ENCODE results near the gene GFAP. TPM values are rescaled to one million over a fixed set of nuclear protein-coding genes. Genes with fewer than 3 reads are reported as not detected.
"Not testable (repeated sequence)": the region's sequence is repeated elsewhere in the genome, so short reads cannot be mapped to it uniquely, and the experiment has no call there.

The GFAP gene
- total and polyA plus RNA-seq, 4 experiments from 2014 or later, result 0.16 TPM; not detected in 3

DNA sequence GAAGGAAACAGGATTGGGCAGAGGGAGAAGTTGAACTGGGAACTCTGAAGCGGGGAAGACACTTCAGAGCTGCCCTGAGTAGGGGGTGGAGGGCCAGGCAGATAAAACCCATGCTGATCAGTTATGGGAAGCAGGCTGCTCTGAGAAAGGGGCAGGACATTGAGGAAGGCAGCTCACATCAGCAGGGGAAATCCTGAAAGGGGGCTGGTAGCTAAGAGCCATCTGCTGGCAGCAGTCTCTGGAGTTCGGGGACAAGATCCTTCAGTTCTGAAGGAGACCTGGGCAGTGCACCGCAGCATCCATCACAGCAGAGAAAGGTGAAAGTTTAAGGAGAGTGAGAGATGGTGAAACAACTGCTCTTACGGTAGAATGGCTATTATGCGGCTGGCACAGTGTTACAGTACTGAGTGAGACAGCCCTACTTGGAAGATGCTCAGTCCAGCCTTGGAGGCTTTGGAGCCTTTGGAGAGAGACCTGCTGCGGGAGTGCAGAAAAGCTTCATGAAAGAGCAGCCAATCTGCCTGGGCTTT is 37.7 kb upstream of the GFAP start:
- H3K36me3 ChIP-seq (ENCODE audit: insufficient read depth, low read length), result no peaks in the 10 kb centered on the region
- H3K4me1 ChIP-seq (ENCODE audit: insufficient read depth, low read length), result peaks cover 6% of the 10 kb centered on the region
- H3K27me3 ChIP-seq (ENCODE audit: insufficient read depth, low read length), result no peaks in the 10 kb centered on the region
- H3K4me3 ChIP-seq (ENCODE audit: low read length in 2 of 2), result no peak overlapping the region
- Mint-ChIP-seq H3K4me1 (peaks cover 0 to 9% (median 6%) of the 10 kb centered on the region in 4 donors), H3K36me3 (no peaks in the 10 kb centered on the region), H3K4me3 (no peak overlapping the region), H3K9me3 (no peaks in the 10 kb centered on the region), H3K27ac (peak overlapping the region in 1 of 7 donors; percentile 56), H3K27me3 (peaks cover 4 to 14% of the 10 kb centered on the region in 2 donors)
- ChIA-PET CTCF (ENCODE audit: partially characterized antibody) (no interaction called here), POLR2A (ENCODE audit: partially characterized antibody) (no interaction called here)
- H3K27ac ChIP-seq (ENCODE audit: low read depth, low read length), result no peak overlapping the region
- no peak for DNase-seq
- intact Hi-C loops (cut with micrococcal nuclease), result no loop called here
- H3K9me3 ChIP-seq (ENCODE audit: control insufficient read depth in 1 of 2, low read length in 2 of 2), result no peaks in the 10 kb centered on the region

DNA sequence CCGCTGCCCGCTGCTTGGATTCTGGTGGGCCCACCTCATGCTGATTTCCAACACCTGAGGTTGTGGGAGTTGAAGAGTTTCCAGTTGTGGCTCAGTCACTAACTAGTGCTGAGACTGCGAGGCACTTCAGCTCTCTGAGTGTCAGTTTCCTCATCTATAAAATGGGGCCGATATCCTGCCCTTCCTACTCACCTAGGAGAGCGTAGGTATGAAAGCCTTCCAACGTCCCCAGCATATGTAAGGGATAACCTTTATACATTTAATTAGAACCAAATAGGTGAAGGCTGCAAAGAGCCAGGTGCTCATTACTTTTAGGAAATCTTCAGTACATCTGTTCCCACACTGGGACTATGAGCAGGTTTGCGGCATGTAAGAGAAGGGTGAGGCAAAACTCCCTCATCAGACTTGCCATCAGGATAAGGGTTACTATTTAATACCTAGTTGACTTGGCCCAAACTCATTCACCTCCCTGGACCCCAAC is 33.1 kb upstream of the GFAP start:
- peaks cover 3 to 23% (median 14%) of the 10 kb centered on the region in 4 donors for H3K4me1 Mint-ChIP-seq
- intact Hi-C loops (cut with micrococcal nuclease), result loop anchor here (10.0 kb wide), 1 partner anchor 66 kb away; no protein-coding TSS in a partner anchor
- peak overlapping the region; percentile 66 to 98 (median 96) for H3K27ac Mint-ChIP-seq
- POLR2A ChIA-PET (ENCODE audit: partially characterized antibody), result no interaction called here
- H3K27me3 ChIP-seq (ENCODE audit: insufficient read depth, low read length), result no peaks in the 10 kb centered on the region
- H3K27me3 Mint-ChIP-seq, result no peaks in the 10 kb centered on the region
- peak overlapping the region; percentile 55 for H3K27ac ChIP-seq (ENCODE audit: low read depth, low read length)
- H3K9me3 ChIP-seq (ENCODE audit: control insufficient read depth in 1 of 2, low read length in 2 of 2), result no peaks in the 10 kb centered on the region
- peaks cover 19% of the 10 kb centered on the region for H3K4me1 ChIP-seq (ENCODE audit: insufficient read depth, low read length)
- no peaks in the 10 kb centered on the region for H3K9me3 Mint-ChIP-seq
- H3K36me3 Mint-ChIP-seq, result peaks cover 0 to 2% of the 10 kb centered on the region in 2 donors
- peak overlapping the region; percentile 74 to 80 for H3K4me3 ChIP-seq (ENCODE audit: low read length in 2 of 2)
- H3K36me3 ChIP-seq (ENCODE audit: insufficient read depth, low read length), result no peaks in the 10 kb centered on the region
- CTCF ChIA-PET (ENCODE audit: partially characterized antibody), result no interaction called here
- peak overlapping the region; percentile 90 to 98 (median 97) for H3K4me3 Mint-ChIP-seq
- peak in 1 of 5 donors; percentile 11 for DNase-seq

DNA sequence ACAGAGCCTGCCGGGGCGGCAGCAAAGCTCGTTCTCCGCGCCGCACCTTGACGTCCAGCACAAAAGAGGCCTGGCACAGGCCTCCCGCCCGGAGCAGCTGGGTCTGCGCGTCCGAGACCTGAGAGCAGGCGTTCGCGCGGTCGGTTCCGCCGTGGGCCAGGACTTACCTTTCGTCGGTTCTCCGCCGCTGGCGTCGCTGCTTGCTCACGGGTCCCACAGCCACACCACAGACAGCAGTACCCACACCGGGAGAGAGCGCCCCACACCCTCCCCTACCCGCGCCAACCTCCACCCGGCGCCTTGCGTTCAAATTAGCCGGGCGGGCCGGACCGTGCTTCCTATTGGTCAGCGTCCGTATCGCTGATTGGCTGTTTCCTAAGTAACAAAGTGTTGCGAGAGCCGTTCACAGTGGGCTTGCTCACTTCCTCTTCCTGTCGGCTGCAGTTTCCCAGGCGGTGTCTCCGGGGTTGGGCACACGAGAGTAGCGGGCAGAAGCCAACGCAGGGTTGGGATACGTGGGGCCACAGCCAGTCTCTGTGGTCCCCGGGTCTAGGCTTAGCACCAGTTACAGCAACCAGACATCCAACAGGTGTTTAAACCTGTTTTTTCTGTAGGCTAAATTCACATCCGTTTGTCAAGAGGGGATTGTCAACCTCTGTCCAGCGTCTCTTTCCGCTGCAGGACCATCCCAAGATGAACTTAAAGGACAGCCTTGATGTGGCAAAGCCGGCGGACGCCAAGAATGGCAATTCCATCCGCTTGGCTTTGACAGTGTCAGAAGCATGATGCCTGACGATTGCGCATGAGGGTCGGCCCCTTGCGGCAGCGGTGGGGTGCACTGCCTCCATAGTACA is 32.4 kb upstream of the GFAP start, which contains the start of gene KIF18B:
TSS of gene KIF18B (minus strand) at position 313 of the 854 bp plus-strand sequence. CDS start 11,429 bp downstream, outside the sequence.
- Mint-ChIP-seq H3K27ac (peak within 1 kb of the TSS; percentile 77 to 98 (median 97)), H3K4me3 (peak within 1 kb of the TSS; percentile 90 to 98 (median 97)), H3K4me1 (peaks cover 3 to 23% (median 14%) of the 10 kb centered on the region in 4 donors), H3K9me3 (no peaks in the 10 kb centered on the region), H3K36me3 (peaks cover 0 to 2% of the 10 kb centered on the region in 2 donors), H3K27me3 (no peaks in the 10 kb centered on the region)
- Histone ChIP-seq H3K9me3 (ENCODE audit: control insufficient read depth in 1 of 2, low read length in 2 of 2) (no peaks in the 10 kb centered on the region), H3K27me3 (ENCODE audit: insufficient read depth, low read length) (no peaks in the 10 kb centered on the region), H3K4me1 (ENCODE audit: insufficient read depth, low read length) (peaks cover 19% of the 10 kb centered on the region), H3K36me3 (ENCODE audit: insufficient read depth, low read length) (no peaks in the 10 kb centered on the region), H3K27ac (ENCODE audit: low read depth, low read length) (peak within 1 kb of the TSS; percentile 55), H3K4me3 (ENCODE audit: low read length in 2 of 2) (peak within 1 kb of the TSS; percentile 74 to 80)
- POLR2A ChIA-PET (ENCODE audit: partially characterized antibody), result interaction anchor here (1.1 to 1.3 kb wide), 2 partner anchors 11 to 48 kb away, joined by 3 read pairs; partner anchors contain the start of gene EFTUD2
- DNase-seq, result peak; percentile 86 to 90 (median 88)
- intact Hi-C loops (cut with micrococcal nuclease), result loop anchor here (1.0 to 10.0 kb wide), 3 partner anchors 21 to 67 kb away; partner anchors contain the start of genes C1QL1 and EFTUD2
- CTCF ChIA-PET (ENCODE audit: partially characterized antibody), result interaction anchor here (1.2 kb wide), 1 partner anchor 30 kb away, joined by 3 read pairs; no protein-coding TSS in a partner anchor

DNA sequence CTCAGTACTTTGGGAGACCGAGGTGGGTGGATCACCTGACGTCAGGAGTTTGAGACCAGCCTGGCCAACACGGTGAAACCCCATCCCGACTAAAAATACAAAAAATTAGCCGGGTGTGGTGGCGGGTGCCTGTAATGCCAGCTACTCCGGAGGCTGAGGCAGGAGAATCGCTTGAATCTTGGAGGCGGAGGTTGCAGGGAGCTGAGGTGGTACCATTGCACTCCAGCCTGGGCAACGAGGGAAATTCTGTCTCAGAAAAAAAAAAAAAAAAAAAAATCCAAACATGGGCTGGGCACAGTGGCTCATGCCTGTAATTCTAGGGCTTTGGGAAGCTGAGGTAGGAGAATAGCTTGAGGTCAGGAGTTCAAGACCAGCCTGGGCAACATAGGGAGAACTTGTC is 30.4 kb upstream of the GFAP start:
- intact Hi-C loops (cut with micrococcal nuclease), result loop anchor here (10.0 kb wide), 1 partner anchor 69 kb away; no protein-coding TSS in a partner anchor
- H3K27me3 ChIP-seq (ENCODE audit: insufficient read depth, low read length); H3K9me3 ChIP-seq (ENCODE audit: control insufficient read depth in 1 of 2, low read length in 2 of 2); H3K9me3 Mint-ChIP-seq; DNase-seq; H3K36me3 Mint-ChIP-seq; H3K27ac ChIP-seq (ENCODE audit: low read depth, low read length); POLR2A ChIA-PET (ENCODE audit: partially characterized antibody); H3K4me3 ChIP-seq (ENCODE audit: low read length in 2 of 2); H3K27ac Mint-ChIP-seq; H3K36me3 ChIP-seq (ENCODE audit: insufficient read depth, low read length); H3K4me3 Mint-ChIP-seq; H3K27me3 Mint-ChIP-seq: not testable (repeated sequence)
- CTCF ChIA-PET (ENCODE audit: partially characterized antibody), result interaction anchor here (1.4 kb wide), 1 partner anchor 10 kb away, joined by 4 read pairs; no protein-coding TSS in a partner anchor
- H3K4me1 Mint-ChIP-seq, result peaks cover 6 to 23% (median 16%) of the 10 kb centered on the region in 4 donors
- peaks cover 32% of the 10 kb centered on the region for H3K4me1 ChIP-seq (ENCODE audit: insufficient read depth, low read length)

- Histone ChIP-seq H3K9me3 (ENCODE audit: control insufficient read depth in 1 of 2, low read length in 2 of 2) (no peaks in the 10 kb centered on the region), H3K27ac (ENCODE audit: low read depth, low read length) (no peak overlapping the region), H3K36me3 (ENCODE audit: insufficient read depth, low read length) (no peaks in the 10 kb centered on the region), H3K27me3 (ENCODE audit: insufficient read depth, low read length) (no peaks in the 10 kb centered on the region), H3K4me1 (ENCODE audit: insufficient read depth, low read length) (peaks cover 24% of the 10 kb centered on the region), H3K4me3 (ENCODE audit: low read length in 2 of 2) (no peak overlapping the region)
- H3K36me3 Mint-ChIP-seq, result no peaks in the 10 kb centered on the region
- intact Hi-C loops (cut with micrococcal nuclease), result loop anchor here (10.0 kb wide), 1 partner anchor 72 kb away; no protein-coding TSS in a partner anchor
- H3K4me3 Mint-ChIP-seq, result no peak overlapping the region
- no peaks in the 10 kb centered on the region for H3K27me3 Mint-ChIP-seq
- POLR2A ChIA-PET (ENCODE audit: partially characterized antibody), result no interaction called here
- CTCF ChIA-PET (ENCODE audit: partially characterized antibody), result interaction anchor here (0.5 to 2.0 kb wide), 2 partner anchors 22 to 471 kb away, joined by 3 to 4 read pairs; no protein-coding TSS in a partner anchor
- peaks cover 0 to 3% (median 0%) of the 10 kb centered on the region in 8 donors for H3K9me3 Mint-ChIP-seq
- peaks cover 6 to 9% (median 7%) of the 10 kb centered on the region in 4 donors for H3K4me1 Mint-ChIP-seq
- DNase-seq, result no peak
- H3K27ac Mint-ChIP-seq, result no peak overlapping the region
These were observed 27.2 kb upstream of the GFAP start for GRCh38 chr17:44942456-44942855.

DNA sequence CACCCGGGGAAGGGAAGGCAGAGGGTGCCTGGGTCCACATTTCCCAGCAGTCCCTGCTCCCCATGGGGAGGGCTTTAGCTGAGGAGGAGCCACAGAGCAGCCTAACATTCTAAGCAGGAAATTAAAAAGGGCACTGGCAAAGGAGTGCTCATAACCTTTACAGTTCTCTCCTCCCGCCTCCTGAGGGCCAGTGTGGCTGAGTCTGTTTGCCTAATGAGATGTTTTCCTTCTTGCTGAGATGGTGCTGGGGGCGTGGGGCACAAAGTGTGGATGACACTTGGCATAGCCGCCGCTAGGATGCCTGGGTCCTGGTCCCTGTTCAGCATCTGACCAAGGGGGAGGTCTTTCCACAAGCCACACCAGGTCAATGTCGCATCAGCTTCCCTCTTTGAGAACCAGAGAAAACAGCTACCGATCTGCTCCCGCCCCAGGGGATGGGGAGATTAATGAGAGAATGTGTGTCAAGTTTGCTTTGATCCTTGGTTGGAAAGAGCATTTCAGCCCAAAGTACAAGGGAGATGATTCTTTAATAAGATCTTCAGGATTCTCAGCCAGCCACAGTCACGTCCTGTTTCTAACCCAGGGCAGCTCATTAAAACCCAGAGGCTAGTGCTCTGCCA is 26.5 kb upstream of the GFAP start:
- intact Hi-C loops (cut with micrococcal nuclease), result loop anchor here (10.0 kb wide), 1 partner anchor 73 kb away; no protein-coding TSS in a partner anchor
- Histone ChIP-seq H3K27me3 (ENCODE audit: insufficient read depth, low read length) (no peaks in the 10 kb centered on the region), H3K4me3 (ENCODE audit: low read length in 2 of 2) (no peak overlapping the region), H3K27ac (ENCODE audit: low read depth, low read length) (no peak overlapping the region), H3K9me3 (ENCODE audit: control insufficient read depth in 1 of 2, low read length in 2 of 2) (no peaks in the 10 kb centered on the region), H3K4me1 (ENCODE audit: insufficient read depth, low read length) (peaks cover 18% of the 10 kb centered on the region), H3K36me3 (ENCODE audit: insufficient read depth, low read length) (no peaks in the 10 kb centered on the region)
- no peak for DNase-seq
- Mint-ChIP-seq H3K9me3 (peaks cover 0 to 3% (median 0%) of the 10 kb centered on the region in 8 donors), H3K4me1 (peaks cover 4 to 7% (median 6%) of the 10 kb centered on the region in 4 donors), H3K4me3 (peak overlapping the region in 1 of 8 donors; percentile 3), H3K27me3 (no peaks in the 10 kb centered on the region), H3K36me3 (no peaks in the 10 kb centered on the region), H3K27ac (peak overlapping the region in 4 of 7 donors; percentile 32 to 83 (median 49))
- ChIA-PET CTCF (ENCODE audit: partially characterized antibody) (interaction anchor here (2.0 kb wide), 1 partner anchor 21 kb away, joined by 4 read pairs; no protein-coding TSS in a partner anchor), POLR2A (ENCODE audit: partially characterized antibody) (no interaction called here)
